ENCODE measurements around the gene MPC1. TPM values are rescaled to one million over a fixed set of nuclear protein-coding genes. Genes with fewer than 3 reads are reported as not detected.
"Not testable (repeated sequence)": the region's sequence is repeated elsewhere in the genome, so short reads cannot be mapped to it uniquely, and the experiment has no call there.

MPC1 gene
- total RNA-seq, 1 donor from 2014 or later, result 23.8 TPM

- no peak for DNase-seq (ENCODE audit: low spot score in 2 of 2)
- Histone ChIP-seq H3K27me3 (no peaks in the 10 kb centered on the region), H3K4me3 (no peak overlapping the region), H3K27ac (no peak overlapping the region), H3K4me1 (no peaks in the 10 kb centered on the region), H3K9me3 (no peaks in the 10 kb centered on the region), H3K36me3 (no peaks in the 10 kb centered on the region)
- intact Hi-C loops (cut with DNase I), result no loop called here
- TF ChIP-seq, protein P1, sequence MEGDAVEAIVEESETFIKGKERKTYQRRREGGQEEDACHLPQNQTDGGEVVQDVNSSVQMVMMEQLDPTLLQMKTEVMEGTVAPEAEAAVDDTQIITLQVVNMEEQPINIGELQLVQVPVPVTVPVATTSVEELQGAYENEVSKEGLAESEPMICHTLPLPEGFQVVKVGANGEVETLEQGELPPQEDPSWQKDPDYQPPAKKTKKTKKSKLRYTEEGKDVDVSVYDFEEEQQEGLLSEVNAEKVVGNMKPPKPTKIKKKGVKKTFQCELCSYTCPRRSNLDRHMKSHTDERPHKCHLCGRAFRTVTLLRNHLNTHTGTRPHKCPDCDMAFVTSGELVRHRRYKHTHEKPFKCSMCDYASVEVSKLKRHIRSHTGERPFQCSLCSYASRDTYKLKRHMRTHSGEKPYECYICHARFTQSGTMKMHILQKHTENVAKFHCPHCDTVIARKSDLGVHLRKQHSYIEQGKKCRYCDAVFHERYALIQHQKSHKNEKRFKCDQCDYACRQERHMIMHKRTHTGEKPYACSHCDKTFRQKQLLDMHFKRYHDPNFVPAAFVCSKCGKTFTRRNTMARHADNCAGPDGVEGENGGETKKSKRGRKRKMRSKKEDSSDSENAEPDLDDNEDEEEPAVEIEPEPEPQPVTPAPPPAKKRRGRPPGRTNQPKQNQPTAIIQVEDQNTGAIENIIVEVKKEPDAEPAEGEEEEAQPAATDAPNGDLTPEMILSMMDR (IDR thresholded peaks at IDR 0.05), result no peak
Observed at GRCh38 chr6:166393535-166393823, 10.7 kb upstream of the MPC1 start.

DNA sequence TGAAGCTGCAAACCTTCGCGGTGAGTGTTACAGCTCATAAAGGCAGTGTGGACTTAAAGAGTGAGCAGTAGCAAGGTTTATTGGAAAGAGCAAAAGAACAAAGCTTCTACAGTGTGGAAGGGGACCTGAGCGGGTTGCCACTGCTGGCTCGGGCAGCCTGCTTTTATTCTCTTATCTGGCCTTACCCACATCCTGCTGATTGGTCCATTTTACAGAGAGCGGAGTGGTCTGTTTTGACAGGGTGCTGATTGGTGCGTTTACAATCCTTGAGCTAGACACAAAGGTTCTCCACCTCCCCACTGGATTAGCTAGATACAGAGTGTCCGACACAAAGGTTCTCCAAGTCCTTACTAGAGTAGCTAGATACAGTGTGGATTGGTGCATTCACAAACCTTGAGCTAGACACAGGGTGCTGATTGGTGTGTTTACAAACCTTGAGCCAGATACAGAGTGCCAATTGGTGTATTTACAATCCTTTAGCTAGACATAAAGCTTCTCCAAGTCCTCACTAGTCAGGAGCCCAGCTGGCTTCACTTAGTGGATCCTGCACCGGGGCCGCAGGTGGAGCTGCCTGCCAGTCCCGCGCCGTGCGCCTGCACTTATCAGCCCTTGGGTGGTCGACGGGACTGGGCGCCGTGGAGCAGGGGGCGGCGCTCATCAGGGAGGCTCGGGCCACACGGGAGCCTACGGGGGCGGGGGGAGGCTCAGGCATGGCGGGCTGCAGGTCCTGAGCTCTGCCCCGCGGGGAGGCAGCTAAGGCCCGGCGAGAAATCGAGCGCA is 10.2 kb upstream of the MPC1 start:
- H3K36me3 ChIP-seq; H3K4me3 ChIP-seq; DNase-seq (ENCODE audit: low spot score in 2 of 2); H3K9me3 ChIP-seq; H3K27ac ChIP-seq; H3K27me3 ChIP-seq; intact Hi-C loops (cut with DNase I); H3K4me1 ChIP-seq: not testable (repeated sequence)

GRCh38 chr6:166389119-166389518 is 6.4 kb upstream of the MPC1 start:
- TF ChIP-seq, protein P1 (IDR thresholded peaks at IDR 0.05), result no peak
- Histone ChIP-seq H3K9me3 (no peaks in the 10 kb centered on the region), H3K27me3 (no peaks in the 10 kb centered on the region), H3K4me3 (no peak overlapping the region), H3K36me3 (no peaks in the 10 kb centered on the region), H3K27ac (no peak overlapping the region), H3K4me1 (no peaks in the 10 kb centered on the region)
- intact Hi-C loops (cut with DNase I), result loop anchor here (10.0 kb wide), 2 partner anchors 384 to 566 kb away; partner anchors contain the start of gene RNASET2
- DNase-seq (ENCODE audit: low spot score in 2 of 2), result no peak

DNA sequence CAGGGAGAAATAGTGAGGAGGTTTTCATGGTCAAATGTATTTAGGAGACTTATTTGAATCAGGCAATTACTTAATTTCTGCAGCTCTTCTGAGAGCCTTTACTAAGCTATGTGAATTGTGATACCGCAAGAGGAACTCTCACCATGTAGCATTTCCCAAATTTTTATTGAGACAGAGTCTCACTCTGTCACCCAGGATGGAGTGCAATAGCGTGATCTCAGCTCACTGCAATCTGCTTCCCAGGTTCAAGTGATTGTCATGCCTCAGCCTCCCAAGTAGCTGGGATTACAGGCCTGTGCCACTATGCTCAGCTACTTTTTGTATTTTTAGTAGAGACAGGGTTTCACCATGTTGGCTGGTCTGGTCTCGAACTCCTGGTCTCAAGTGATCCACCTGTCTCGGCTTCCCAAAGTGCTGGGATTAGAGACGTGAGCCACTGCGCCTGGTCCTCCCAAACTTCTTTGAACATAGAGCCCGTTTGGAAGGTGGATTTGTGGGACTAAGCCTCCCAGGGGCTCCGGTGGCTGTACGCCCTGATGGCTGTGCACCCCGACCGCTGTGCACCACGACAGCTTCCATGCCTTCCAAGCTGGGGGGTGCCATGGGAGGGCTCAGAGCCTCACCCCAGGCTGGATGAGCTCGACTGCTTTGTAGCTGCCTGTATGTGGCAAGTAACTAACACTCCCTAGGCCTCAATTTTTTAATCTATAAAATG is 5.7 kb upstream of the MPC1 start:
- TF ChIP-seq, protein P1 (IDR thresholded peaks at IDR 0.05), result no peak
- DNase-seq (ENCODE audit: low spot score in 2 of 2), result no peak
- Histone ChIP-seq H3K27ac (no peak overlapping the region), H3K36me3 (no peaks in the 10 kb centered on the region), H3K4me1 (no peaks in the 10 kb centered on the region), H3K27me3 (no peaks in the 10 kb centered on the region), H3K4me3 (no peak overlapping the region), H3K9me3 (no peaks in the 10 kb centered on the region)
- intact Hi-C loops (cut with DNase I), result loop anchor here (10.0 kb wide), 2 partner anchors 384 to 566 kb away; partner anchors contain the start of gene RNASET2

- no peaks in the 10 kb centered on the region for H3K4me1 ChIP-seq
- no peaks in the 10 kb centered on the region for H3K36me3 ChIP-seq
- H3K4me3 ChIP-seq, result no peak overlapping the region
- DNase-seq (ENCODE audit: low spot score in 2 of 2), result no peak
- intact Hi-C loops (cut with DNase I), result loop anchor here (10.0 kb wide), 2 partner anchors 383 to 567 kb away; partner anchors contain the start of gene RNASET2
- TF ChIP-seq, protein P1 (IDR thresholded peaks at IDR 0.05), result no peak
- H3K9me3 ChIP-seq, result no peaks in the 10 kb centered on the region
- H3K27ac ChIP-seq, result no peak overlapping the region
- no peaks in the 10 kb centered on the region for H3K27me3 ChIP-seq
Observed at GRCh38 chr6:166387642-166388289, 5.0 kb upstream of the MPC1 start.

- not testable (repeated sequence) for H3K36me3 ChIP-seq; DNase-seq (ENCODE audit: low spot score in 2 of 2); H3K9me3 ChIP-seq; H3K4me3 ChIP-seq; H3K27me3 ChIP-seq; H3K4me1 ChIP-seq; H3K27ac ChIP-seq
- intact Hi-C loops (cut with DNase I), result loop anchor here (10.0 kb wide), 2 partner anchors 382 to 568 kb away; partner anchors contain the start of gene RNASET2
Observed at GRCh38 chr6:166387098-166387497, 4.4 kb upstream of the MPC1 start.

Data from ascending aorta (tissue), 2 donors.